Left renal pelvis (tissue), 4 donors: Measurements from ENCODE around the gene FDPS. TPM values are rescaled to one million over a fixed set of nuclear protein-coding genes. Genes with fewer than 3 reads are reported as not detected.
"Not testable (repeated sequence)": the region's sequence is repeated elsewhere in the genome, so short reads cannot be mapped to it uniquely, and the experiment has no call there.

Experiments used
- DNase-seq, 4 donors: peaks; one replicate each; pipeline ENCODE4 v3.0.0-alpha.2; 2013; ENCODE audit warnings: low read depth in 4 of 4, low spot score in 3 of 4
- polyA plus RNA-seq, 4 donors: library from polyadenylated mRNA; unstranded; fragments of 120-200 nt; gene quantifications; one replicate each; pipeline ENCODE4 v1.2.1, GENCODE V29; 2013; ENCODE audit not compliant: insufficient read length in 4 of 4

Gene FDPS
- polyA plus RNA-seq, 4 donors, result 110 to 201 (median 171) TPM

DNA sequence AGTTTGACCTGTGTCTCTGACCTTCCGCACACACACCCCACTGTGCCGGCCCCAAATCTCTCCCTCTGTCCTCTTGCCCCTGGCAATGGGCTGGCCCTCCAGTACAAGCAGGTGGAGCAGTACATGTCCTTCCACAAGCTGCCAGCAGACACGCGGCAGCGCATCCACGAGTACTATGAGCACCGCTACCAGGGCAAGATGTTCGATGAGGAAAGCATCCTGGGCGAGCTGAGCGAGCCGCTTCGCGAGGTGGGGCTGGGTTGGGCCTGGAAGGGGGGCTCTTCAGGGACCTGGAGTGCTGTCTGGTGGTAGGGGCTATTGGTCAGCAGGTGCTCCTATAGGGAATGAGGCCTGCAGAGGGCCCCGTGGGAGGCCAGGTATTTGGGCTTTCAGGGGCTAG, 23.6 kb upstream of the FDPS start:
- DNase-seq, result no peak

DNA sequence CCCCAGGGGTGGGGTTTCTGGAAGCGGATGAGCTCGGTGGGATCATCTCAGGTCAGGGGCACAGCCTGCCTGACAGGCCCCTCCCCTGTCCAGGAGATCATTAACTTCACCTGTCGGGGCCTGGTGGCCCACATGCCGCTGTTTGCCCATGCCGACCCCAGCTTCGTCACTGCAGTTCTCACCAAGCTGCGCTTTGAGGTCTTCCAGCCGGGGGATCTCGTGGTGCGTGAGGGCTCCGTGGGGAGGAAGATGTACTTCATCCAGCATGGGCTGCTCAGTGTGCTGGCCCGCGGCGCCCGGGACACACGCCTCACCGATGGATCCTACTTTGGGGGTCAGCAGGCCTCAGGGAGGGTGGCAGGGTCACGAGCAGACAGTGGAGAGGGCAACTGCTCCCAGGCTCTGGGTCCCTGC, 23.0 kb upstream of the FDPS start:
- no peak for DNase-seq

DNA sequence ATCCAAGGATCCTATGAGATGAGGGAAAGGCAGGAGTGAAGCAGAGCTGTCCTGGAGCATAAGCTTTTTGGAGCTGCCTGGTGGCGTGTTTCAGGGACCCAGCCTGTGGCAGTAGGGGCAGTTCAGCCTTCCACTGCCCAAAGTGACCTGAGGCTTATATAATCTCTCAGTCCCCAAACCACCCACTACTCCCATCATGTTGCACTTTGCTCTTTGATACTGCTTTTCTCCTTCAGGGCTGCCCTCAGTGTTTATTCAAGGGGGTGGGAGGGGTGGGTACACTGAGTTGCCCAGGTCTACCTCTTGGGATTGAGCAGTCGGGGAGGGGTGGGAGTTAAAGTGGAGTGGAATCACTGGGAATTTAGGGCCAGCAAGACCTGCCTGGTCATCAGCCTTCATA, 22.1 kb upstream of the FDPS start:
- DNase-seq, result no peak

DNA sequence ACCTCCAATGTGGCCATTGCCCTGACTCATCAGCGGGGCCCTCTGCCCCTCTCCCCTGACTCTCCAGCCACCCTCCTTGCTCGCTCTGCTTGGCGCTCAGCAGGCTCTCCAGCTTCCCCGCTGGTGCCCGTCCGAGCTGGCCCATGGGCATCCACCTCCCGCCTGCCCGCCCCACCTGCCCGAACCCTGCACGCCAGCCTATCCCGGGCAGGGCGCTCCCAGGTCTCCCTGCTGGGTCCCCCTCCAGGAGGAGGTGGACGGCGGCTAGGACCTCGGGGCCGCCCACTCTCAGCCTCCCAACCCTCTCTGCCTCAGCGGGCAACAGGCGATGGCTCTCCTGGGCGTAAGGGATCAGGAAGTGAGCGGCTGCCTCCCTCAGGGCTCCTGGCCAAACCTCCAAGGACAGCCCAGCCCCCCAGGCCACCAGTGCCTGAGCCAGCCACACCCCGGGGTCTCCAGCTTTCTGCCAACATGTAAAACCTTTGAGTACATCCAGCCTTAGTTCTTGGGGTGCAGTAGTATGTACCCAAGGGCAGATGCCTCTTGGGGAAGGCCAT, 20.6 kb upstream of the FDPS start:
- DNase-seq, result no peak

DNA sequence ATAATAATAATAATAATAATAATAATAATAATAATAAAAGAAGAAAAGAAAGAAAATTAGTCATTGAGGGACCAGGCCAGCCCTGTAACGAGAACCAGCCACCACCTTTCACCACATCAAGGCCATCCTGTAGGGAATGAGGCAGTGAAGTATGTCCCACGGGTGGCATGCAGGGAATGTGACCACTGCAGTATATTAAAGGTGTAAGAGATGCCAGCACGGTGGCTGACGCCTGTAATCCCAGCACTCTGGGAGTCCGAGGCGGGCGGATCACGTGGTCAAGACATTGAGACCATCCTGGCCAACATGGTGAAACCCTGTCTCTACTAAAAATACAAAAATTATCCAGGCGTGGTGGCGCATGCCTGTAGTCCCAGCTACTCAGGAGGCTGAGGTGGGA, 17.7 kb upstream of the FDPS start:
- not testable (repeated sequence) for DNase-seq

DNA sequence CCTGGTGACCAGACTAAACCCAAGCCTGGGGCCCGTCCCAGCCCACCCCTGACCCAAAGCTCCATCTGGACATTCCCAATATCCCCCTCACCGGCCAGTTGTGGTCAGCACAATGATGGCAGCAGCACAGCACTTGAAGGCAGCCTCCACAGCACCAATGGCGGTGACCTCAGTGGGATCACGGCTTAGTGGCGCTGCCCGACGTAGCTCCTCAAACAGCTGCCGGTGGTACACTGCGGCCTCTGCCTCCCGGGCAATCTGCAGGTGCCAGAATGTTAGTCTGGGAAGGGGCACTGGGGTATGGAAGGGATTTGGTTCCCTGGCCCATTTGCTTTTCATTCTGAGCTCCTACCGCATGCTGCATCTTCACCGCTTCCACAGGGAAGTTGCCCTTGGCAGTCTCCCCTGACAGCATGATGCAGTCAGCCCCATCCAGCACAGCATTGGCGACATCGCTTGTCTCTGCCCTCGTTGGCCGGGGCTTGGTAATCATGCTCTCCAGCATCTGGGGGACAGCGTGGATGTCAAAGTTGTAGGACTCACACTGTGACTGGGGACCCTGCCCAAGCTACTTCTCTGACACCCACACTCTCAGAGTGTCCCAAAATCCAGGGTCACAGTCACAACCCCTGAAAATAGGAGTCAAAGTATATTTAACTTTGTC, 15.4 kb upstream of the FDPS start:
- DNase-seq, result no peak

DNA sequence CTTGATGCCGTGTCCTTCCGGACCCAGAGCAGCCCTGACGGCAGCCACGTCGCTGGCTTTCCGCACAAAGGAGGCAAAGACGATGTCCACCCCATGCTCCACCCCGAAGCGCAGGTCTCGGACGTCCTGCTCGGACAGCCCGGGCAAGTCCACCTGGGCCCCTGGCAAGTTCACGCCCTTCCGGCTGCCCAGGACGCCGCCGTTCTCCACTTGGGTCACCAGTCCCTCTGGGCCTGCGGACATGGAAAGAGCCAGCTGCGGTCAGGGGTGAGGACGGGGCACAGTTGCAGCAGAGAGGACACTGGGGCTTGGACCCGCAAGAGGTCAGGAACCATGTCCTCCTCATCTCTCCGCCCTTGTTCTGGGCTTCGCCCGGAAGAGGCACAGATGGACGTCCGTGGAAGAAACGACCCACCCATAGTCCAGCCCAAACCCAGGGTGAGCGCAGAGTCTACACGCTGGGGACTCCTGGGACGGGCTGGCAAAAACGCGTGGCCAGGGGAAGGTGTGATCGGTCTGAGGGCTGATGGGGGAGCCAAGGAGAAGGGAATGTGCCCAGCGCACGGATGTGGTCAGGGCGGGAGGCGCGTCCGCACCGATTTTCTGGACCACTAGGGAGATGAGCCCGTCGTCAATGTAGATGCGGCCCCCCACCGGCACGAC, 14.0 kb upstream of the FDPS start:
- DNase-seq, result no peak

DNA sequence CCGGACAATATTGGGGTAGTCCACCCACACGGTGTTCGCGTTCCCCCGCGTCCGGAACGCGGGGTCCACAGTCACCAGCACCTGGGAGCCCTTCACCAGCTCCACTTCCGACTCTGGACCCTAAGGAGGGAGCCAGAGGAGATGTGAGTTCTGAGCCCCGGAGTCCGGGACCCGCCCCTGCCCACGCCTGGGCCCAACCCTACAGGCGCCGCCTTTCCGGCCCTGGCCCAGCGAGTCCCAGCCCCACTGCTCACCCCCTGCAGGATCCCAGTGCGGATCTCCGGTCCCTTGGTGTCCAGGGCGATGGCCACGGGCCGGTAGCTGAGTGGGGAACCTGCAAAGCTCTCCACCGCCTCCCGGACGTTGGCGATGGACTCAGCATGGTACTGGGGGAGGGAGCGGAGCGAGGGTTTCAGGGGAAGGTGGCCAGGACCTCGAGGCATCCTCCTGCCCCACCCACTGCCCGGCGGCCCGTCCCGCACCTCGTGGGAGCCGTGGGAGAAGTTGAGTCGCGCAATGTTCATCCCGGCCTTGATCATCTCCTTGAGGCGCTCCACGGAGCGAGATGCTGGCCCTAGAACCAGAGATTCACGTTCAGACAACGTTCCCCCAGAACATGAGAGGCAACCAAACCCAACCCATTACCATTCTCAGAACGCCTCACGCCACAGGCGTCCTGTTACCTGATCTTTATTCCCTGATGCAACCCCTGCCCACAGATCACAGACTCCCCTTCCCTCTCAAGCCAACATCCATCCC, 13.3 kb upstream of the FDPS start:
- DNase-seq, result no peak

DNA sequence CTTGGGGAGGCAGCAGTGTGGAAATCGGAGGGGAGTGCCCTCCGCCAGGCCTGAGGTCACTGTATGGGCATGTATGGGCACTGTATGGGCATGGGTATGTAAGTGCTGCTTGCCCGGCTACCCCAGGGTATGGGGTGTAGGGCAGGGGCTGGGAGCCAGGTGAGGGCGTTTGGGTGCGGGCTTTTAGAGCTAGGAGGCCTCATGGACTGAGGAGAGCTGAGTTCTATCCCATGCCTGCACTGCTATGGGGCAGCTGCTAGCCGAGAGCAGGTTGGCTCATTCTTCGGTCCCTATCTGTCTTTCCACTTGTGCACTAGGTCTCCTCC, 12.8 kb upstream of the FDPS start:
- no peak for DNase-seq

DNA sequence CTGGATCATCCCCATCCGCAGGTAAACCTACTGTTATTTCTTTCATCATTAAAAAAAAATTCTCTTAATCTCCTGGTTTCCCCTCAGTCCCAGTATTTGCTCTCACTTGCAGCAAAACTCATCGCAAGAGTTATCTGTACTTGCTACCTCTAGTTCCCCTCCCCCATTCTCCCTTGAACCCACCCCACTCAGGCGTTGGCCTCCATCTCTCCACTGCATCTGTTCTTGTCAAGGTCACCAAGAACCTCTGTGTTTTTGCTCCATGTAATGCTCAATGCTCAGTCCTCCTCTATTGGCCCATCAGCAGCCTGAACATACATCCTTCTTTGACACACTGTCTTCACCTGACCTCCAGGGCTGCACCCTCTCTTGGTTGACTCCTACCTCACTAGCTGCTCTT, 12.0 kb upstream of the FDPS start:
- no peak for DNase-seq

DNA sequence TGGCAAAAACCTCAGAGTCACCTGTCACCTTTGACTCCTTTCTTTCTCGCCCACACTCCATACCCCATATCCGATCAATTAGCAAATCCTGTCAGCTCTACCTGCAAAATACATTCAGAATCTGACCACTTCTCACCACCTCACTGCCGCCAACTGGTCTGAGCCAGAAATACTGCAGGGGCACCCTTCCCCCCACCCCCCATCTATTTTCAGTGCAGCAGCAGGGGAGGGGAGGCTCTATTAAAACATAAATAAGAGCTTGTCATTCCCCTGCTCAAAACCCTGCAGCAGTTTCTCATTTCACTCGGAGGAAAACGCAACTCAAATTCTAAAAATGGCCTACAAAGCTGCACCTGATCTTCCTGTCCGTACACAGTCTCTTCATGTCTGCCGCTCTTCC, 11.3 kb upstream of the FDPS start:
- DNase-seq, result no peak

DNA sequence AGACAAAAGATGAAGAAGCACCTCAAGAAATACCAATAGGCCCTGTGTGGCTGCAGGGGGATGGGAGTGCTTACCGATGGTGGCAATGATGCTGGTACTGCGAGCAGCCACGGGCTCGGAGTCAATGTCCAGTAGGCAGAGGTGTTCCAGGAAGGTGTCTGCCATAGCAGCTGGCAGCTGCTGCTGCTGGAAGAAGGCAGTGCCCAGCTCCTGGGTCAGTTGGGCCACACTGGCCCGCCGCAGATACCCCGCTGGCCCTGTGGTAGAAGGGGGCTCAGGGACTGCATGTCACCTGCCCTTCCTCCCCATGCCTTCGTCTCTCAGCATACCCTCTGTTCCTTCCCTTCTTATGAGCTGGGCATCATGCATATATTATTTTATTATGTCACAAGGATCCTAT, 8.6 kb upstream of the FDPS start:
- no peak for DNase-seq

DNA sequence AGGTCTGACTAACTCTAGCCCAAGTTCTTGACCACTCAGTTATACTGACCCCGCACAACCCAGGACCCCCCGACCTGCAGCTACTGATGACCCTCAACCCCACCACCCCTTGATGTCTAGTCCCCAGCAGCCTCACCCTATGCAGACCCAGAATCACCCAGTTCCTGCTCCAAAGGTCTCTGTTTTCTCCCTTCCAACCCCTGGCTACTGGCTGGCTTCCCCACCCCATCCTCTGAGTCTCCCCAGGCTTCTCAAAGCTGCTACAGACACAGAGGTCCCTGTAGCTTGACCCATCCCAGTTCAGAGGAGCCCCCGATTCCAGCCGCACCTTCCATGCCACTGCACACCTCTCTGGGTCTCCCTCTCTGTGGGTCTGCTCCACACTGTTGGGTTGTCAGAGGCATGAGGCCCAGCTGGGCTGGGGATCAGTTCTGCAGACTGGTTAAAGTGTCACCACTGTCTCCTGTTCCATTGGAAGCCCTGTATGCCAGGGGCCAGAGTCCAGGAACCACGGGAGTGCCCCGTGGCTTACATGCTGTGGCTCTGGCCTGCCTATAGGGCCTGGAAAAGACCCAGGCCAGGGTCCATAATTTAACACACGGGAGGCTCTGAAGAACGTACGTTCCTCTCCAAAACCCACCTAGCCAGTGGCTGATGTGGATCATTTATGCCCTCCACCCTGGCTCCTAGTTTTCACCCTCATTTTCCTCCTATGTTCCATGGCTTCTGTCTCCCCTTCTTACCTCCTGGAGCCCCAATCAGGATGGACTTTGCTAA, 7.9 kb upstream of the FDPS start:
- no peak for DNase-seq

DNA sequence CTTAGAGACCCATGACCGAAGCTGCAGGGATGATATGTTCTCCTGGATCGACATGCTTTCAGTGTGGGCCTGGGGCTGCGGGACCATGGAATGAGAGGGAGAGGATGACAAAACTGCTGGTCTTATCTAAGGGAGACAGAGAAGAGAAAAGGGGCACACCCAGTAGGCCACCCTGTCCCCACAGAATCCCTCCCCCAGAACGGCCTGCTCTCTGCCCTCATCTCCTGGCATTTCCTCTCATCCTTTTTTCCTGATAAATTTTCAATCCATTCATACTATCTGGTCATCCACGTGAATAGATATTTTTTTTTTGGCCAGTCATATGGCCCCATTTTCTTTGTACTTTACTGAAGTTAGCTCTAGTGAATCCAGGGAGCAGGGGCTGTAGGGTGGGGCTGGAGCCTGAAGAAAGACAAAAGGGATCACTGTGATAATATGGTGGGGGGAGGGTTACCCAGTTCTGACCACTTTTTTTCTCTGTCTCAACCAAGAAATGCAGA, 7.3 kb upstream of the FDPS start, which contains the start of gene PKLR:
TSS of gene PKLR (minus strand) at position 97 of the 500 bp plus-strand sequence. CDS start at position 54, 43 bp downstream.
- DNase-seq, result no peak

DNA sequence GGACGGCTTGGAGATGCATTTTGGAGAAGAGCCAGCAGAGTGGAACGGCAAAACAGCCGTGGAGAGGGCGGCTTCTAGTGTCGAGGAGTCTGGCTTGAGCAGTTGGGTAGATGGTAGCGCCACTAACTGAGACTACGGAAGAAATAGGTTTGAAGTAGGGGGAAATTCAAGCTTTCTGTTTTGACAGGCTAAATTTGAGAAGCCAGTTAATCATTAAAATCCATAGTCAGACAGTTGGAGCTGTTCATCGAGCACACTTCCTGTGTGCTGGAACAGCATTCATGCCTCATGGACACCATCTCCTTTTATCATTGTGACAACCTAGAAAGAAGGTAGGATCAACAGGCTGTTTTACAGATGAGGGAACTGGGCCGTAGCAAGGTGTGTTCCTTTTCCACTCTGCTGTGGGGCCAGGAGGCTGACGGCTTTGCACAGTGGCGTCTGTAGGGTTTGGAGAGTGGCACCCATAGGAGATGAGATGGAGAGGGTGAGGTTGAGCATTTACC, 4.1 kb upstream of the FDPS start:
- DNase-seq, result no peak

DNA sequence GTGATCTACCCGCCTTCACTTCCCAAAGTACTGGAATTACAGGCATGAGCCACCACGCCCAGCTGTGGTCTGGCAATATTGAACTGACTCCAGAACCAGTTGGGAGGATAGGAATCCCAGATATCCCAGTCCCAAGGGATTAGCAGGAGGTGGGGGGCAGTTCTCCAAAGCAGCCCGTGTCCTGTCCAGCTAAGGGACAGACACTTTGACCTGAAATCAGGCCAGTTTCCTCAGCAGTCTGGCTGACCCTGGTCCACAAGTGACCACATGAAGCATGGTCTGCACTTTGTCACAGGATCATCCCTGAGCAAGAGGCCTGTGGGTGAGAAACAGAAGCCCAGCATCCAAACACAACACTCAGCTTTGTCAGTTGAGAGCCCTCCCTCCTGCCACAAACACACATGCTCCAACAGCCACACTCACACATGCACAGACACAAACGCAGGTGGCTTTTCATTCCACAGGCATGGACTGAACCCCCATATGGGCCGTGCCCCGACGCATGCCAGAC, 2.7 kb upstream of the FDPS start:
- DNase-seq, result no peak

DNA sequence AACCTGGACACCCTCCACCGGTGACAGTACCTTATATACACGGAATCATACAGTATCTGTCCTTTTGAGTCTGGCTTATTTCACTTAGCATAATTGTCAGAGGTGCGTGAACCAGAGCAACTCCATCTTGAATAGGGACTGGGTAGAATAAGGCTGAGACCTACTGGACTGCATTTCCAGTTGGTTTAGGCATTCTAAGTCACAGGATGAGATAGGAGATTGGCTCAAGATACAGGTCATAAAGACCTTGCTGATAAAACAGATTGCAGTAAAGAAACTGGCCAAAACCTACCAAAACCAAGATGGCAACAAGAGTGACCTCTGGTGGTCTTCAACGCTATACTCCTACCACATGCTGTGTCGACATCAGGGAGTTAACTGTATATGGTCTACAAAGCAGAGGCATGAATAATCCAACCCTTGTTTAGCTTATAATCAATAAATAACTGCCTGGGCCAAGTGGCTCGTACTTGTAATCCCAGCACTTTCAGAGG, 1.4 kb upstream of the FDPS start:
- DNase-seq, result no peak

DNA sequence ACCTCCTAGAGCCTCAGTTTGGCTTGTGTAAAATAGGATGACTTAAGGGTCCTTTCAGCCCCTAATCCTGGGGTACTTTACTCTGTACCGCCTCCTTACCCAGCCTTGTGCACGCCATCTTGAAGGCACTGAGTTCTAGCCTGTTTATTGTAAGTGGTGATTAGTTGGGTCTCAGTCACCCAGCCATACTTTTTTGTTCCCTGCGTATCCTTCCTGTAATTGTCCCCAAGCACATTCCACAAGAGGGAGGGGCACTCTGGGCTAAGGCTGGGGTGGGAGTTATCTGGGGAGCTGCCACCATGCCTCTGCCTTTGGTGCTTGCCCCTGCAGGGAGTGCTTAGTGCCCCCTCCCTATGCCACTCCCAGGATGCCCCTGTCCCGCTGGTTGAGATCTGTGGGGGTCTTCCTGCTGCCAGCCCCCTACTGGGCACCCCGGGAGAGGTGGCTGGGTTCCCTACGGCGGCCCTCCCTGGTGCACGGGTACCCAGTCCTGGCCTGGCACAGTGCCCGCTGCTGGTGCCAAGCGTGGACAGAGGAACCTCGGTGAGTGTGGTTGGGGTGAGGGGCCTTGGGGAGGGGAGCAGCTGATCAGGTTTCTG, 856 bp downstream of the FDPS start:
- DNase-seq, result no peak

DNA sequence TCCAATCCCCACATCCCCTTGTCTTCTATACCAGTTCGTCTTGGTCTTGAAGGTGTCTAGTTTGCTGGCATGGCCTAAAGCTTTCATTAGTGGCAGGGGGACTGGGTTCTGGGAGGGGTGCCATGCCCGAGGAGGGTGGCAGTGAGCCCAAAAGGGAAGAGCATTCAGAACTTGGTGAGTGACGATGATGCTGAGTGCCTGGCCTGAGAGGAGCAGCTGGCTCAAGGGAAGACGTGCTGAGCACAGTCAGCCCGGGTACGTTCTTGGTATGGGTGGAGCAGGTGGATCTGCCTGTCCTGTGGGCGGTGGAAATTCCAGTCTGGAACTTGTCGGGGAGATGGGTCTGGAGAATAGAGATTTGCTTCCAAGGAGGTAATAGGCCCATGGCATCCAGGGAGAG, 4.6 kb downstream of the FDPS start:
- no peak for DNase-seq

DNA sequence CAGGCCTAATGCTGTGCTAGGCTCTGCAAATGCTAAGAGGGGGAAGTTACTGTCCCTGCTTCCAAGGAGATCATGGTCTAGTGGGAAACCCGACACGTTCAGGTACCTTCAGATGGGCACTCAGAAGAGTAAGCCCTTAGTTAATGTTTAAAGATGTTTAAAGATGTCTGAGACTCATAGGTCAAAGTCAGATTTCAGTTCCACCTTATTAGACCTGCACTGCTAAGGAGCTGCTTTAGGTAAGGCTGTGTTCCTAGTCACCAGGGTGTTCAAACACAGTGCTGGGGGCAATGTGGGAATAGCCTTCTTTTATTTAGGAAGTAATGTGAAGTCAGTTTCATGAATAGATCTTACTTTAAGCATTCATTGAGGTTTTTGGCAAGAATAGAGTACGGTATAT, 8.3 kb downstream of the FDPS start:
- DNase-seq, result no peak
